AG08395 (cell line): Measurements from ENCODE around the gene UQCRC1.

ENCODE experiments used
- DNase-seq: peaks from one replicate; pipeline ENCODE4 v3.0.0; 2012; ENCODE audit warnings: mixed read lengths, low spot score

The UQCRC1 gene

GRCh38 chr3:48633256-48633655 is 23.8 kb upstream of the UQCRC1 start:
- DNase-seq: no peak

- DNase-seq: no peak
Observed at GRCh38 chr3:48631516-48632448, 22.3 kb upstream of the UQCRC1 start.

- no peak for DNase-seq
Observed at GRCh38 chr3:48630833-48631232, 21.4 kb upstream of the UQCRC1 start.

GRCh38 chr3:48630407-48630806 is 21.0 kb upstream of the UQCRC1 start:
- no peak for DNase-seq

GRCh38 chr3:48629894-48630293 is 20.4 kb upstream of the UQCRC1 start:
- no peak for DNase-seq

GRCh38 chr3:48628277-48629017 is 19.0 kb upstream of the UQCRC1 start:
- no peak for DNase-seq

- no peak for DNase-seq
Observed at GRCh38 chr3:48625600-48625999, 16.2 kb upstream of the UQCRC1 start.

GRCh38 chr3:48624767-48625166 is 15.3 kb upstream of the UQCRC1 start:
- no peak for DNase-seq

GRCh38 chr3:48623851-48624547 is 14.6 kb upstream of the UQCRC1 start:
- DNase-seq: no peak

- DNase-seq: no peak
Observed at GRCh38 chr3:48621461-48621869, 12.0 kb upstream of the UQCRC1 start, which contains the start of gene TMEM89. Gene TMEM89, minus strand, starts transcription at chr3:48621769. Its CDS starts 13 bp downstream, at chr3:48621756.

- no peak for DNase-seq
Observed at GRCh38 chr3:48619541-48620524, 10.4 kb upstream of the UQCRC1 start.

GRCh38 chr3:48617559-48617958 is 8.1 kb upstream of the UQCRC1 start:
- no peak for DNase-seq

- DNase-seq: peak; percentile 66
Observed at GRCh38 chr3:48614044-48614443, 4.6 kb upstream of the UQCRC1 start.

- DNase-seq: no peak
Observed at GRCh38 chr3:48612309-48612708, 2.9 kb upstream of the UQCRC1 start.

GRCh38 chr3:48607519-48607918 is 1.9 kb downstream of the UQCRC1 start:
- DNase-seq: no peak

GRCh38 chr3:48601622-48601994 is 7.8 kb downstream of the UQCRC1 start:
- no peak for DNase-seq

GRCh38 chr3:48600711-48601621 is 8.5 kb downstream of the UQCRC1 start:
- no peak for DNase-seq

GRCh38 chr3:48599509-48600285 is 9.7 kb downstream of the UQCRC1 start:
- no peak for DNase-seq

GRCh38 chr3:48599077-48599501 is 10.4 kb downstream of the UQCRC1 start:
- no peak for DNase-seq
